DOHH2 (cell line): ENCODE data around the gene DNAH1.
A peak's percentile ranks its signal among the peaks of the same experiment; 100 is the strongest.

Source experiments
- H3F3A ChIP-seq: fragments of 200-600 bp; sonication (generic), shearing (Covaris generic); 2 replicates; pipeline ENCODE4 v1.6.0; 2016; ENCODE audit warnings: antibody characterized with exemption, mild to moderate bottlenecking; ENCODE audit not compliant: control insufficient read depth, insufficient read depth
- H3K27ac ChIP-seq: fragments of 200-600 bp; sonication (generic); 2 replicates; pipeline ENCODE4 v1.5.1; 2014; ENCODE audit warnings: low read depth, mild to moderate bottlenecking, low read length, moderate library complexity
- H3K27me3 ChIP-seq: fragments of 200-600 bp; sonication (generic); 2 replicates; pipeline ENCODE4 v1.6.1; 2014; ENCODE audit warnings: mild to moderate bottlenecking, low read length, mixed read lengths; ENCODE audit not compliant: control insufficient read depth
- H3K36me3 ChIP-seq: fragments of 200-600 bp; sonication (generic); 2 replicates; pipeline ENCODE4 v1.6.1; 2014; ENCODE audit warnings: mild to moderate bottlenecking, low read length, moderate library complexity, mixed read lengths; ENCODE audit not compliant: control insufficient read depth
- H3K4me1 ChIP-seq: fragments of 200-600 bp; sonication (generic); 2 replicates; pipeline ENCODE4 v1.6.1; 2014; ENCODE audit warnings: mild to moderate bottlenecking, low read length, mixed read lengths; ENCODE audit not compliant: control insufficient read depth
- H3K4me2 ChIP-seq: fragments of 200-600 bp; sonication (generic); 2 replicates; pipeline ENCODE4 v1.6.0; 2014; ENCODE audit warnings: mild to moderate bottlenecking, low read length, moderate library complexity
- H3K4me3 ChIP-seq: fragments of 200-600 bp; sonication (generic); 2 replicates; pipeline ENCODE4 v1.5.1; 2014; ENCODE audit warnings: mild to moderate bottlenecking, low read length, mixed read lengths
- H3K79me2 ChIP-seq: fragments of 200-600 bp; sonication (generic); 2 replicates; pipeline ENCODE4 v1.6.1; 2014; ENCODE audit warnings: mild to moderate bottlenecking, low read length, mixed read lengths; ENCODE audit not compliant: control insufficient read depth
- H3K9me2 ChIP-seq: fragments of 200-600 bp; sonication (generic); replicated peaks from 2 replicates; pipeline ENCODE4 v1.6.1; 2014; ENCODE audit warnings: mild to moderate bottlenecking, low read length, mixed read lengths; ENCODE audit not compliant: control insufficient read depth
- H3K9me3 ChIP-seq: fragments of 200-600 bp; sonication (generic); 2 replicates; pipeline ENCODE4 v1.6.1; 2014; ENCODE audit warnings: antibody characterized with exemption, low read length, mixed read lengths; ENCODE audit not compliant: control insufficient read depth, insufficient read depth
- H4K20me1 ChIP-seq: fragments of 200-600 bp; sonication (generic); 2 replicates; pipeline ENCODE4 v1.6.0; 2014; ENCODE audit warnings: low read depth, mild to moderate bottlenecking, antibody characterized with exemption, low read length, moderate library complexity; ENCODE audit not compliant: control insufficient read depth, insufficient read depth
- CTCF ChIP-seq: fragments of 200-600 bp; sonication (generic); IDR thresholded peaks from one replicate; pipeline ENCODE4 v1.5.1; 2014; ENCODE audit warnings: antibody characterized with exemption, mild to moderate bottlenecking, low read depth, low read length; ENCODE audit not compliant: poor library complexity, severe bottlenecking
- EZH2phosphoT487 ChIP-seq: fragments of 200-600 bp; sonication (generic); IDR thresholded peaks from 2 replicates; pipeline ENCODE4 v1.6.1; 2017; ENCODE audit warnings: borderline replicate concordance, mild to moderate bottlenecking, antibody characterized with exemption, low read length, moderate library complexity, mixed read lengths

DNAH1 gene

GRCh38 chr3:52311576-52312119 lies 4.5 kb upstream of the DNAH1 start:
- no peaks in the 10 kb centered on the region for H4K20me1 ChIP-seq
- no peaks in the 10 kb centered on the region for H3K9me2 ChIP-seq
- no peak overlapping the region for H3K4me3 ChIP-seq
- H3K36me3 ChIP-seq = no peaks in the 10 kb centered on the region
- peaks cover 11% of the 10 kb centered on the region for H3K4me1 ChIP-seq
- H3F3A ChIP-seq = no peaks in the 10 kb centered on the region
- no peak overlapping the region for H3K27ac ChIP-seq
- no peaks in the 10 kb centered on the region for H3K79me2 ChIP-seq
- H3K4me2 ChIP-seq = no peak overlapping the region
- H3K9me3 ChIP-seq = no peaks in the 10 kb centered on the region
- TF ChIP-seq EZH2phosphoT487 (no peak), CTCF (no peak)
- H3K27me3 ChIP-seq = no peaks in the 10 kb centered on the region

GRCh38 chr3:52313188-52313773 lies 2.8 kb upstream of the DNAH1 start:
- H3K4me1 ChIP-seq = peaks cover 16% of the 10 kb centered on the region
- H3K4me2 ChIP-seq = 0 out of 2 replicates have a peak overlapping the region, but pooled peaks have one; percentile 6
- H4K20me1 ChIP-seq = no peaks in the 10 kb centered on the region

GRCh38 chr3:52313774-52314188 lies 2.3 kb upstream of the DNAH1 start:
- Histone ChIP-seq H4K20me1 (no peaks in the 10 kb centered on the region), H3K79me2 (no peaks in the 10 kb centered on the region), H3K4me3 (no peak overlapping the region), H3K27ac (no peak overlapping the region), H3K27me3 (no peaks in the 10 kb centered on the region), H3K9me3 (no peaks in the 10 kb centered on the region), H3F3A (no peaks in the 10 kb centered on the region), H3K4me2 (0 out of 2 replicates have a peak overlapping the region, but pooled peaks have one; percentile 6), H3K4me1 (peaks cover 16% of the 10 kb centered on the region), H3K9me2 (no peaks in the 10 kb centered on the region), H3K36me3 (no peaks in the 10 kb centered on the region)
- TF ChIP-seq CTCF (no peak), EZH2phosphoT487 (no peak)

More at GRCh38 chr3:52313188-52313773, 2.8 kb upstream of the DNAH1 start:
- H3K27ac ChIP-seq = no peak overlapping the region
- no peak overlapping the region for H3K4me3 ChIP-seq
- TF ChIP-seq CTCF (no peak), EZH2phosphoT487 (no peak)
- no peaks in the 10 kb centered on the region for H3F3A ChIP-seq
- no peaks in the 10 kb centered on the region for H3K9me2 ChIP-seq
- no peaks in the 10 kb centered on the region for H3K27me3 ChIP-seq
- H3K9me3 ChIP-seq = no peaks in the 10 kb centered on the region
- H3K79me2 ChIP-seq = no peaks in the 10 kb centered on the region
- no peaks in the 10 kb centered on the region for H3K36me3 ChIP-seq
